Type B pancreatic cell (in vitro differentiated cells): ENCODE measurements around the gene KCNIP3. TPM values are rescaled to one million over a fixed set of nuclear protein-coding genes. Genes with fewer than 3 reads are reported as not detected.

ENCODE experiments used
- DNase-seq: peaks from one replicate; pipeline ENCODE4 v3.0.0; 2021; ENCODE audit warnings: mixed read lengths; ENCODE audit not compliant: unreplicated experiment; ENCODE audit errors: extremely low spot score
- H3K27ac Mint-ChIP-seq: 2 replicates; pipeline ENCODE4 v1.8.0; 2021; ENCODE audit warnings: mild to moderate bottlenecking, mixed read lengths
- H3K27me3 Mint-ChIP-seq: 2 replicates; pipeline ENCODE4 v1.8.0; 2021; ENCODE audit warnings: mixed read lengths
- H3K36me3 Mint-ChIP-seq: 2 replicates; pipeline ENCODE4 v1.8.0; 2021; ENCODE audit warnings: mixed read lengths
- H3K4me1 Mint-ChIP-seq: one replicate; pipeline ENCODE4 v1.8.0; 2021; ENCODE audit warnings: mixed read lengths; ENCODE audit not compliant: unreplicated experiment
- H3K4me3 Mint-ChIP-seq: 2 replicates; pipeline ENCODE4 v1.8.0; 2021; ENCODE audit warnings: mild to moderate bottlenecking, mixed read lengths
- H3K9me3 Mint-ChIP-seq: 2 replicates; pipeline ENCODE4 v1.8.0; 2021; ENCODE audit warnings: mixed read lengths
- CTCF ChIP-seq: fragments of 200-600 bp; sonication (generic); conservative IDR thresholded peaks from 2 replicates; pipeline ENCODE4 v1.5.0; 2021; ENCODE audit warnings: antibody characterized with exemption, mild to moderate bottlenecking
- total RNA-seq: library from RNA; stranded (reverse); gene quantifications from 2 replicates; pipeline ENCODE4 v1.2.1, GENCODE V29; 2021; ENCODE audit warnings: low replicate concordance

KCNIP3 gene
- total RNA-seq, 1 donor from 2014 or later: 5.3 TPM

GRCh38 chr2:95390881-95391321 lies 93.8 kb downstream of the KCNIP3 start:
- no peak for DNase-seq
- Mint-ChIP-seq H3K4me1 (no peaks in the 10 kb centered on the region), H3K9me3 (no peaks in the 10 kb centered on the region), H3K4me3 (no peak overlapping the region), H3K36me3 (no peaks in the 10 kb centered on the region), H3K27me3 (peaks cover 3% of the 10 kb centered on the region), H3K27ac (no peak overlapping the region)
- no peak for TF ChIP-seq CTCF

- no peak for TF ChIP-seq CTCF
- Mint-ChIP-seq H3K4me3 (no peak overlapping the region), H3K27me3 (no peaks in the 10 kb centered on the region), H3K36me3 (no peaks in the 10 kb centered on the region), H3K9me3 (no peaks in the 10 kb centered on the region), H3K4me1 (no peaks in the 10 kb centered on the region), H3K27ac (no peak overlapping the region)
- no peak for DNase-seq
Measured at GRCh38 chr2:95391641-95392310, 94.6 kb downstream of the KCNIP3 start.

- no peak for TF ChIP-seq CTCF
- no peak for DNase-seq
- no peak overlapping the region for H3K4me3 Mint-ChIP-seq
- no peaks in the 10 kb centered on the region for H3K9me3 Mint-ChIP-seq
- no peaks in the 10 kb centered on the region for H3K36me3 Mint-ChIP-seq
- H3K27ac Mint-ChIP-seq: no peak overlapping the region
- H3K27me3 Mint-ChIP-seq: no peaks in the 10 kb centered on the region
- no peaks in the 10 kb centered on the region for H3K4me1 Mint-ChIP-seq
Measured at GRCh38 chr2:95392320-95392719, 95.2 kb downstream of the KCNIP3 start.

GRCh38 chr2:95392730-95393455 lies 95.7 kb downstream of the KCNIP3 start:
- Mint-ChIP-seq H3K27me3 (no peaks in the 10 kb centered on the region), H3K36me3 (no peaks in the 10 kb centered on the region)

GRCh38 chr2:95393901-95394300 lies 96.8 kb downstream of the KCNIP3 start:
- no peak for TF ChIP-seq CTCF
- no peaks in the 10 kb centered on the region for H3K4me1 Mint-ChIP-seq
- DNase-seq: no peak
- H3K9me3 Mint-ChIP-seq: no peaks in the 10 kb centered on the region
- H3K4me3 Mint-ChIP-seq: no peak overlapping the region
- H3K27me3 Mint-ChIP-seq: no peaks in the 10 kb centered on the region
- H3K36me3 Mint-ChIP-seq: no peaks in the 10 kb centered on the region
- H3K27ac Mint-ChIP-seq: no peak overlapping the region

More at GRCh38 chr2:95392730-95393455, 95.7 kb downstream of the KCNIP3 start:
- H3K4me3 Mint-ChIP-seq: no peak overlapping the region
- DNase-seq: no peak
- H3K4me1 Mint-ChIP-seq: no peaks in the 10 kb centered on the region
- no peak overlapping the region for H3K27ac Mint-ChIP-seq
- H3K9me3 Mint-ChIP-seq: no peaks in the 10 kb centered on the region
- peak; percentile 52 for TF ChIP-seq CTCF
